Measurements from ENCODE around the gene UNC93B1. TPM values are rescaled to one million over a fixed set of nuclear protein-coding genes. Genes with fewer than 3 reads are reported as not detected.

UNC93B1 gene
- total RNA-seq, 1 donor from 2014 or later, result 6.1 TPM

DNA sequence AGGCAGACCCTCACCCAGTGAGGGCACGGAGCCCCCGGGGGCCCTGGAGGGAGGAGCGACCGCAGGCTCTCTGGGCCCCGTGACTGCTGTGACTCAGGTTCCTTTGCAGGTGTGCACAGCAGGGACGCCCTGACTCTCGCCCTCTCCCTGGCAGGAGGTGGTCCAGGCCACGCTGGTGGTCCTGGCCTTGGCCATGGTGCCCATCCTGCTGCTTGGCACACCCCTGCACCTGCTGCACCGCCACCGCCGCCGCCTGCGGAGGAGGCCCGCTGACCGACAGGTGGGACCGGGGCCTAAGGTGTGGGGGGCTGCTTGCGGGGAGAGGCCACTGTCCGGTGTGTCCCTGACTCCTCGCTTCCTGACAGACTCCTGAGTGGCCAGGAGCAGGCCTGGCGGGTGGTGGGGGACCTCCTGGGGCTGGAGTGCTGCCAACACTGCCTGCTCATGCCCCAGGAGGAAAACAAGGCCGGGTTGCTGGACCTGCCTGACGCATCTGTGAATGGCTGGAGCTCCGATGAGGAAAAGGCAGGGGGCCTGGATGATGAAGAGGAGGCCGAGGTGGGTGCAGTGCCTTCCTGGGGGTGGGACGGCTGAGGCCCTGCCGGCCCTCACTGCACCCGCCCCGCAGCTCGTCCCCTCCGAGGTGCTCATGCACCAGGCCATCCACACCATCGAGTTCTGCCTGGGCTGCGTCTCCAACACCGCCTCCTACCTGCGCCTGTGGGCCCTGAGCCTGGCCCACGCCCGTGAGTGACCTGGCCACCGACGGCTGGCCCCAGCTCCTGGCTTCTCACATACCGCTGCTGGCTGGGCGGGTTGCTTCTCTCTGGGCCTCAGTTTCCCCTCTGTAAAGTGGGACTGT is 45.8 kb upstream of the UNC93B1 start:
- H3K4me1 ChIP-seq, result no peaks in the 10 kb centered on the region
- intact Hi-C loops (cut with micrococcal nuclease), result no loop called here
- no peak overlapping the region for H3K27ac ChIP-seq (replicated peaks)
- DNase-seq, result no peak
- H3K9me3 ChIP-seq (replicated peaks), result no peaks in the 10 kb centered on the region
- H3K36me3 ChIP-seq, result peaks cover 44% of the 10 kb centered on the region
- TF ChIP-seq, protein P1, sequence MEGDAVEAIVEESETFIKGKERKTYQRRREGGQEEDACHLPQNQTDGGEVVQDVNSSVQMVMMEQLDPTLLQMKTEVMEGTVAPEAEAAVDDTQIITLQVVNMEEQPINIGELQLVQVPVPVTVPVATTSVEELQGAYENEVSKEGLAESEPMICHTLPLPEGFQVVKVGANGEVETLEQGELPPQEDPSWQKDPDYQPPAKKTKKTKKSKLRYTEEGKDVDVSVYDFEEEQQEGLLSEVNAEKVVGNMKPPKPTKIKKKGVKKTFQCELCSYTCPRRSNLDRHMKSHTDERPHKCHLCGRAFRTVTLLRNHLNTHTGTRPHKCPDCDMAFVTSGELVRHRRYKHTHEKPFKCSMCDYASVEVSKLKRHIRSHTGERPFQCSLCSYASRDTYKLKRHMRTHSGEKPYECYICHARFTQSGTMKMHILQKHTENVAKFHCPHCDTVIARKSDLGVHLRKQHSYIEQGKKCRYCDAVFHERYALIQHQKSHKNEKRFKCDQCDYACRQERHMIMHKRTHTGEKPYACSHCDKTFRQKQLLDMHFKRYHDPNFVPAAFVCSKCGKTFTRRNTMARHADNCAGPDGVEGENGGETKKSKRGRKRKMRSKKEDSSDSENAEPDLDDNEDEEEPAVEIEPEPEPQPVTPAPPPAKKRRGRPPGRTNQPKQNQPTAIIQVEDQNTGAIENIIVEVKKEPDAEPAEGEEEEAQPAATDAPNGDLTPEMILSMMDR (IDR thresholded peaks at IDR 0.05; ENCODE audit: borderline replicate concordance), result no peak
- H3K27me3 ChIP-seq (ENCODE audit: low read depth), result no peaks in the 10 kb centered on the region
- H3K4me3 ChIP-seq, result no peak overlapping the region

DNA sequence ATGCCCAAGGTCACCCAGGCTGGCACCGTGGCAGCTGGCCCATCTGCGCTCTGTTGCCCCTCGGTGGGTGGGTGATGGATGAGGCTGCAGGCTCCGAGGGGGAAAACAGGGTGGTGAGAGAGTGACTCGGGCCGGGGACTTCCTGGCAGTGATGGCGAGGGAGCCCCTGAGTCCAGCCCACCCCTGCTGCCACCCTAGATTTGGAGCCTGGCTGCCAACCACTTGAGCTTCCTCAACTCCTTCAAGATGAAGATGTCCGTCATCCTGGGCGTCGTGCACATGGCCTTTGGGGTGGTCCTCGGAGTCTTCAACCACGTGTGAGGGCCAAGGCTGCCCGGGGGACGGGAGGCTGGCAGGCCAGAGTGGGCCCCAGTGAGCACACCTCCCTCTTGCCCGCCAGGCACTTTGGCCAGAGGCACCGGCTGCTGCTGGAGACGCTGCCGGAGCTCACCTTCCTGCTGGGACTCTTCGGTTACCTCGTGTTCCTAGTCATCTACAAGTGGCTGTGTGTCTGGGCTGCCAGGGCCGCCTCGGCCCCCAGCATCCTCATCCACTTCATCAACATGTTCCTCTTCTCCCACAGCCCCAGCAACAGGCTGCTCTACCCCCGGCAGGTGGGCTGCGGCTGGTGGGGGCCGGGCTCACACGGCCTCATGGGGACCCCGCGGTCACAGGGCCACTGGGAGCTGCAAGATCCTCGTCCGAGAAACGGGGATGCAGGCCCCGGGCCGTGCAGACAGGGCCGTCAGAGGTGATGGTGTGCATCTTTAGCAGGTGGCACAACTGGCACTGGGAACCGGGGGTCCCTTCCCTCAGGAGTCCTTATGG is 45.0 kb upstream of the UNC93B1 start:
- TF ChIP-seq, protein P1 (IDR thresholded peaks at IDR 0.05; ENCODE audit: borderline replicate concordance), result no peak
- H3K4me1 ChIP-seq, result no peaks in the 10 kb centered on the region
- no peaks in the 10 kb centered on the region for H3K9me3 ChIP-seq (replicated peaks)
- H3K27ac ChIP-seq (replicated peaks), result no peak overlapping the region
- no peak for DNase-seq
- H3K4me3 ChIP-seq, result no peak overlapping the region
- H3K27me3 ChIP-seq (ENCODE audit: low read depth), result no peaks in the 10 kb centered on the region
- H3K36me3 ChIP-seq, result peaks cover 52% of the 10 kb centered on the region
- intact Hi-C loops (cut with micrococcal nuclease), result no loop called here

DNA sequence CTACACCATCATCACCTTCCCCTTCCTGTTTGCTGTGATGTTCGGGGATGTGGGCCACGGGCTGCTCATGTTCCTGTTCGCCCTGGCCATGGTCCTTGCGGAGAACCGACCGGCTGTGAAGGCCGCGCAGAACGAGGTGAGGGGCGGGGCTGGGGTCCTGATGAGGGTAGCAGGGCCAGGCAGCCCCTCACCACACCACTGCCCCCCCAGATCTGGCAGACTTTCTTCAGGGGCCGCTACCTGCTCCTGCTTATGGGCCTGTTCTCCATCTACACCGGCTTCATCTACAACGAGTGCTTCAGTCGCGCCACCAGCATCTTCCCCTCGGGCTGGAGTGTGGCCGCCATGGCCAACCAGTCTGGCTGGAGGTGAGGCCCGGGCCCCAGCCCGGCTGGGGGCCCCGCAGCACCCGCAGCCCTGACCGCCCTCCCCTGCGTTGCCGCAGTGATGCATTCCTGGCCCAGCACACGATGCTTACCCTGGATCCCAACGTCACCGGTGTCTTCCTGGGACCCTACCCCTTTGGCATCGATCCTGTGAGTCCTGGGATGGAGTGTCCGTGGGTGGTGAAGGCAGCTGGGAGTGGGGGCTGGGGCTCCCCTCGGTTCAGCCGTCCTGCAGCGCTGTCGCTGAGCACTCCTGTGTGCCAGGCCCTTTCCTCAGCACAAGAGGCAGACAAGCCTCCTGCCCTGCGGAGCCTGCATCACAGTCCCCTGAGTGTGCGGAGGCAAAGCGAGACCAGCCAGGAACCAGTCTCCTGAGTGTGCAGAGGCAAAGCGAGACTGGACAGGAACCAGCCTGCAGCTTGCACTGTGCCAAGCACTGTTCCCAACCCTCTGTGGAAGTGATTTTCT is 43.8 kb upstream of the UNC93B1 start:
- Histone ChIP-seq H3K36me3 (peaks cover 60% of the 10 kb centered on the region), H3K4me3 (no peak overlapping the region), H3K27me3 (ENCODE audit: low read depth) (no peaks in the 10 kb centered on the region), H3K27ac (replicated peaks) (no peak overlapping the region), H3K9me3 (replicated peaks) (no peaks in the 10 kb centered on the region), H3K4me1 (no peaks in the 10 kb centered on the region)
- no peak for DNase-seq
- TF ChIP-seq, protein P1 (IDR thresholded peaks at IDR 0.05; ENCODE audit: borderline replicate concordance), result no peak
- intact Hi-C loops (cut with micrococcal nuclease), result no loop called here

DNA sequence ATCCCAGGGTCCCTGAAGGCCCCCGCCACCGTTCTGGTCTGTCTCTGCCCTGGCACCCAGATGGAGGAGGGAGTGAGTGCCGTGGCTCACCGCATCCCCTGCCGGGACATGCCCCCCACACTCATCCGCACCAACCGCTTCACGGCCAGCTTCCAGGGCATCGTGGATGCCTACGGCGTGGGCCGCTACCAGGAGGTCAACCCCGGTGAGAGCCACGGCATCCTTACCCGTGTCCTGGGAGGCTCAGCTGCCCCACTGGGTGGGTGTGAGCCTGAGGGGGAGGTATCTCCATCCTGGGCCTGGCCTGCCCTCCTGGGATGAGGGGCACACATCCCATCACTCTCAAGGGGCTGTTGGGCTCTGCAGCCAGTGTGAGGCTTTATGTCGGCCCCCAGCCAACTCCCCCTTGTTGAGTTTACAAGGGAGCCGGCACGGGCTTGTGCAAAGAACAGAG is 41.0 kb upstream of the UNC93B1 start:
- Histone ChIP-seq H3K36me3 (peaks cover 41% of the 10 kb centered on the region), H3K27me3 (ENCODE audit: low read depth) (no peaks in the 10 kb centered on the region), H3K27ac (replicated peaks) (no peak overlapping the region), H3K4me3 (no peak overlapping the region), H3K4me1 (peaks cover 11% of the 10 kb centered on the region), H3K9me3 (replicated peaks) (no peaks in the 10 kb centered on the region)
- no peak for DNase-seq
- TF ChIP-seq, protein P1 (IDR thresholded peaks at IDR 0.05; ENCODE audit: borderline replicate concordance), result no peak
- intact Hi-C loops (cut with micrococcal nuclease), result no loop called here

Data from left ventricle myocardium inferior (tissue), 1 donor.